ENCODE measurements around the gene DENND2A.
"Not testable (repeated sequence)": the region's sequence is repeated elsewhere in the genome, so short reads cannot be mapped to it uniquely, and the experiment has no call there.

DNA sequence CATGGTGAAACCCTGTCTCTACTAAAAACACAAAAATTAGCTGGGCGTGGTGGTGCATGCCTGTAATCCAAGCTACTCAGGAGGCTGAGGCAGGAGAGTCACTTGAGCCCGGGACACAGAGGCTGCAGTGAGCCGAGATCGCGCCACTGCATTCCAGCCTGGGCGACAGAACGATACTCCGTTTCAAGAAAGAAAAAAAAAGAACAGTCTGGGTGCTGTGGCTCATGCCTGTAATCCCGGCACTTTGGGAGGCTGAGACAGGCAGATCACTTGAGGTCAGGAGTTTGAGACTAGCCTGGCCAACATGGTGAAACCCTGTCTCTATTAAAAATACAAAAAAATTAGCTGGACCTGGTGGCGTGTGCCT is 15.4 kb downstream of the DENND2A start:
- TF ChIP-seq EP300, POLR2A (IDR thresholded peaks at IDR 0.05): not testable (repeated sequence)
- TF ChIP-seq, protein P1, sequence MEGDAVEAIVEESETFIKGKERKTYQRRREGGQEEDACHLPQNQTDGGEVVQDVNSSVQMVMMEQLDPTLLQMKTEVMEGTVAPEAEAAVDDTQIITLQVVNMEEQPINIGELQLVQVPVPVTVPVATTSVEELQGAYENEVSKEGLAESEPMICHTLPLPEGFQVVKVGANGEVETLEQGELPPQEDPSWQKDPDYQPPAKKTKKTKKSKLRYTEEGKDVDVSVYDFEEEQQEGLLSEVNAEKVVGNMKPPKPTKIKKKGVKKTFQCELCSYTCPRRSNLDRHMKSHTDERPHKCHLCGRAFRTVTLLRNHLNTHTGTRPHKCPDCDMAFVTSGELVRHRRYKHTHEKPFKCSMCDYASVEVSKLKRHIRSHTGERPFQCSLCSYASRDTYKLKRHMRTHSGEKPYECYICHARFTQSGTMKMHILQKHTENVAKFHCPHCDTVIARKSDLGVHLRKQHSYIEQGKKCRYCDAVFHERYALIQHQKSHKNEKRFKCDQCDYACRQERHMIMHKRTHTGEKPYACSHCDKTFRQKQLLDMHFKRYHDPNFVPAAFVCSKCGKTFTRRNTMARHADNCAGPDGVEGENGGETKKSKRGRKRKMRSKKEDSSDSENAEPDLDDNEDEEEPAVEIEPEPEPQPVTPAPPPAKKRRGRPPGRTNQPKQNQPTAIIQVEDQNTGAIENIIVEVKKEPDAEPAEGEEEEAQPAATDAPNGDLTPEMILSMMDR (IDR thresholded peaks at IDR 0.05) = not testable (repeated sequence)

All from gastroesophageal sphincter (tissue), 3 donors.